OCI-LY7 (cell line): ENCODE data around the gene UNC5B. TPM values are rescaled to one million over a fixed set of nuclear protein-coding genes. Genes with fewer than 3 reads are reported as not detected.

Experiments
- BruUV-seq: library from RNA; stranded (reverse); fragments of 400-500 nt; replicated peaks from 2 replicates; lab custom pipeline; 2021; lab: Mats Ljungman, UMichigan
- CTCF ChIA-PET: fragments of 300-600 bp; sonication (Branson Sonifier 250); formaldehyde crosslinking; loops from one replicate; lab custom pipeline; 2022; ENCODE audit warnings: antibody characterized with exemption; ENCODE audit not compliant: unreplicated experiment; lab: Charles Lee
- POLR2A ChIA-PET: fragments of 300-600 bp; sonication (Branson Sonifier 250); formaldehyde crosslinking; loops from one replicate; lab custom pipeline; 2022; ENCODE audit warnings: antibody characterized with exemption; lab: Charles Lee
- DNase-seq: peaks from one replicate; pipeline ENCODE4 v3.0.0-alpha.2; 2015; ENCODE audit warnings: low spot score
- H2AFZ ChIP-seq: fragments of 200-600 bp; sonication (generic), shearing (Covaris generic); 2 replicates; pipeline ENCODE4 v1.6.1; 2014; ENCODE audit warnings: mild to moderate bottlenecking, antibody characterized with exemption, low read length, moderate library complexity
- H3K27ac ChIP-seq: fragments of 200-600 bp; sonication (generic); 2 replicates; pipeline ENCODE4 v1.5.1; 2014; ENCODE audit warnings: mixed run types, low read depth, mild to moderate bottlenecking, moderate library complexity, low read length, inconsistent platforms; ENCODE audit not compliant: poor library complexity, severe bottlenecking
- H3K36me3 ChIP-seq: fragments of 200-600 bp; sonication (generic); 2 replicates; pipeline ENCODE4 v1.6.1; 2014; ENCODE audit warnings: mild to moderate bottlenecking, antibody characterized with exemption, low read length, moderate library complexity, mixed read lengths; ENCODE audit not compliant: insufficient read depth
- H3K4me1 ChIP-seq: fragments of 200-600 bp; sonication (generic); 2 replicates; pipeline ENCODE4 v1.5.1; 2014; ENCODE audit warnings: mild to moderate bottlenecking, low read length; ENCODE audit not compliant: insufficient read depth, poor library complexity, severe bottlenecking
- H3K4me2 ChIP-seq: fragments of 200-600 bp; sonication (generic); 2 replicates; pipeline ENCODE4 v1.6.1; 2014; ENCODE audit warnings: mild to moderate bottlenecking, low read length
- H3K4me3 ChIP-seq: fragments of 200-600 bp; sonication (generic); 2 replicates; pipeline ENCODE4 v1.5.1; 2014; ENCODE audit warnings: mild to moderate bottlenecking, low read depth, low read length; ENCODE audit not compliant: poor library complexity, severe bottlenecking
- H3K79me2 ChIP-seq: fragments of 200-600 bp; sonication (generic); 2 replicates; pipeline ENCODE4 v1.6.1; 2016; ENCODE audit warnings: low read depth, mild to moderate bottlenecking, low read length, moderate library complexity, mixed read lengths; ENCODE audit not compliant: insufficient read depth
- H3K9me2 ChIP-seq: fragments of 200-600 bp; sonication (generic); 2 replicates; pipeline ENCODE4 v1.6.1; 2016; ENCODE audit warnings: mild to moderate bottlenecking, low read length, mixed read lengths; ENCODE audit not compliant: insufficient read depth
- H3K9me3 ChIP-seq: fragments of 200-600 bp; sonication (generic); 2 replicates; pipeline ENCODE4 v1.6.1; 2014; ENCODE audit warnings: mild to moderate bottlenecking, mixed run types, low read length, mixed read lengths
- H4K20me1 ChIP-seq: fragments of 200-600 bp; sonication (generic); 2 replicates; pipeline ENCODE4 v1.6.1; 2014; ENCODE audit warnings: mild to moderate bottlenecking, antibody characterized with exemption, low read length, moderate library complexity, mixed read lengths; ENCODE audit not compliant: insufficient read depth
- CTCF ChIP-seq: fragments of 200-600 bp; sonication (generic); conservative IDR thresholded peaks from 2 replicates; pipeline ENCODE4 v1.5.1; 2014; ENCODE audit warnings: mild to moderate bottlenecking, antibody characterized with exemption, low read length, moderate library complexity, mixed read lengths
- EZH2phosphoT487 ChIP-seq: fragments of 200-600 bp; sonication (generic); IDR thresholded peaks from 2 replicates; pipeline ENCODE4 v1.6.1; 2018; ENCODE audit warnings: low read depth, borderline replicate concordance, mild to moderate bottlenecking, mixed run types, antibody characterized with exemption, low read length, moderate library complexity, mixed read lengths
- intact Hi-C: fragments of 100-400 bp; cut with micrococcal nuclease; formaldehyde crosslinking; loops from one replicate; pipeline ENCODE4 v1.10.0; 2022; ENCODE audit not compliant: unreplicated experiment
- total RNA-seq, 2 experiments: library from RNA; depleted of rRNA in 1 of 2; stranded (reverse); fragments of >200 nt in 1 of 2; shearing (Covaris generic) in 1 of 2; gene quantifications; 2 replicates each; pipeline ENCODE4 v1.2.3, GENCODE V29; 2014 to 2022

UNC5B gene
- total RNA-seq, 2 experiments from 2014 or later: not detected

GRCh38 chr10:71255808-71256660 is 43.7 kb downstream of the UNC5B start:
- no peak overlapping the region for H3K4me2 ChIP-seq
- H3K4me3 ChIP-seq: no peak overlapping the region
- no peaks in the 10 kb centered on the region for H4K20me1 ChIP-seq
- H3K9me2 ChIP-seq: no peaks in the 10 kb centered on the region
- POLR2A ChIA-PET: no interaction called here
- no peaks in the 10 kb centered on the region for H3K36me3 ChIP-seq
- no TSS peak for BruUV-seq
- H3K9me3 ChIP-seq: no peaks in the 10 kb centered on the region
- H2AFZ ChIP-seq: no peak overlapping the region
- H3K4me1 ChIP-seq: no peaks in the 10 kb centered on the region
- no peak for TF ChIP-seq CTCF
- TF ChIP-seq EZH2phosphoT487: no peak
- no peak for DNase-seq
- intact Hi-C loops: no loop called here
- CTCF ChIA-PET: no interaction called here
- no peak overlapping the region for H3K27ac ChIP-seq
- H3K79me2 ChIP-seq: no peaks in the 10 kb centered on the region

- Histone ChIP-seq H3K9me2 (no peaks in the 10 kb centered on the region), H3K79me2 (no peaks in the 10 kb centered on the region), H4K20me1 (no peaks in the 10 kb centered on the region), H3K27ac (no peak overlapping the region), H3K4me3 (no peak overlapping the region), H2AFZ (no peak overlapping the region), H3K36me3 (no peaks in the 10 kb centered on the region), H3K9me3 (no peaks in the 10 kb centered on the region), H3K4me2 (no peak overlapping the region), H3K4me1 (no peaks in the 10 kb centered on the region)
- BruUV-seq: no TSS peak
- POLR2A ChIA-PET: no interaction called here
- no peak for DNase-seq
- CTCF ChIA-PET: no interaction called here
- TF ChIP-seq CTCF: no peak
- no peak for TF ChIP-seq EZH2phosphoT487
- intact Hi-C loops: no loop called here
Observed at GRCh38 chr10:71256661-71257318, 44.4 kb downstream of the UNC5B start.
